Uterus (tissue), 2 donors: Measurements from ENCODE around the gene MED27.

ENCODE experiments used
- CTCF ChIP-seq, 4 experiments: fragments of 200-600 bp in 2 of 4; fragments of 450-650 bp in 2 of 4; sonication (generic) in 2 of 4; IDR thresholded peaks; one replicate each; pipeline ENCODE4 v1.5.1; 2016 to 2019; ENCODE audit warnings: antibody characterized with exemption in 4 of 4, mild to moderate bottlenecking in 2 of 4, moderate library complexity in 1 of 4
- POLR2A ChIP-seq, 2 donors: fragments of 450-650 bp; IDR thresholded peaks; one replicate each; pipeline ENCODE4 v1.6.1; 2016; ENCODE audit warnings: antibody characterized with exemption in 2 of 2, mild to moderate bottlenecking in 1 of 2, moderate library complexity in 1 of 2

GRCh38 chr9:132005899-132006298 lies 73.8 kb downstream of the MED27 start:
- no peak for TF ChIP-seq POLR2A (IDR thresholded peaks at IDR 0.05)
- no peak for TF ChIP-seq CTCF (IDR thresholded peaks at IDR 0.05)
